ENCODE results near the gene IFT80.

DNA sequence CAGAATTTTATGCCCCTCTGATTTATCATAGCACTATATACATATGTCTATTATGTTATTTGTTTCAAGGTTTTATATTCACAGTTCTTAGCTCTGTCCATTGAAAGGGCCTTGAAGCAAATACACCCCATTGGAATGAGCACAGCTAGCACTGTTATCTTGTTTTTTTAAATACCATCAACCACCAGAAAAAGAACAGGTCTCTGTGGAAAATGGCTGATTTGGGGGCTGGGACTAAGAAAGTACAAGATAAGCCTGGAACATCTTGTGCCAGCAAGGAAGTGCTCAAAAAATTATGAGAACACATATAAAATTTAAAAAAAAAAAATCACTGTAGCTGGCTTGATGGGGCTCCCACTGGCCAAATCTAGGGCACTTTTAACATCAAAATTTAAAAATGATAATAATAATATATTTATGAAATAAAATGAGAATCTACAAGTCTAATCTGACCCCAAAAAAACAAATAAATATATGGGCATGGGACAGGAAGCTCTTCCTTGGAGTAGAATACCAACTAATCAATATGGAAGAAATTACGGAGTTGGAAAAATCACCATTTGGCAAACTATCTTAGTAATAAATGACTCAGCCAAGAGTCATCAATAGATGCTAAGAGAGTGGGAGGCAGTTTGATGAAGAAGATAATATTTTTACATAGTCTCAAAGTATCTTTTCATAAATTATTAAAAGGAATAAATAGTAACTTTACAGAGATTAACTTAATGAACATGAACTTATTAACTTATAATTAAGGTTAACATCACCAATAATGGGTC, 20.5 kb downstream of the IFT80 start:
- TF ChIP-seq POLR2A (IDR thresholded peaks at IDR 0.05) (no peak), POLR2AphosphoS5 (IDR thresholded peaks at IDR 0.05) (no peak)
- TF ChIP-seq, protein P1, sequence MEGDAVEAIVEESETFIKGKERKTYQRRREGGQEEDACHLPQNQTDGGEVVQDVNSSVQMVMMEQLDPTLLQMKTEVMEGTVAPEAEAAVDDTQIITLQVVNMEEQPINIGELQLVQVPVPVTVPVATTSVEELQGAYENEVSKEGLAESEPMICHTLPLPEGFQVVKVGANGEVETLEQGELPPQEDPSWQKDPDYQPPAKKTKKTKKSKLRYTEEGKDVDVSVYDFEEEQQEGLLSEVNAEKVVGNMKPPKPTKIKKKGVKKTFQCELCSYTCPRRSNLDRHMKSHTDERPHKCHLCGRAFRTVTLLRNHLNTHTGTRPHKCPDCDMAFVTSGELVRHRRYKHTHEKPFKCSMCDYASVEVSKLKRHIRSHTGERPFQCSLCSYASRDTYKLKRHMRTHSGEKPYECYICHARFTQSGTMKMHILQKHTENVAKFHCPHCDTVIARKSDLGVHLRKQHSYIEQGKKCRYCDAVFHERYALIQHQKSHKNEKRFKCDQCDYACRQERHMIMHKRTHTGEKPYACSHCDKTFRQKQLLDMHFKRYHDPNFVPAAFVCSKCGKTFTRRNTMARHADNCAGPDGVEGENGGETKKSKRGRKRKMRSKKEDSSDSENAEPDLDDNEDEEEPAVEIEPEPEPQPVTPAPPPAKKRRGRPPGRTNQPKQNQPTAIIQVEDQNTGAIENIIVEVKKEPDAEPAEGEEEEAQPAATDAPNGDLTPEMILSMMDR (IDR thresholded peaks at IDR 0.05), result no peak
